GM13976 (cell line): Measurements from ENCODE around the gene PLA1A.

Experiments
- DNase-seq: peaks from one replicate; pipeline ENCODE4 v3.0.0; 2012; ENCODE audit warnings: low spot score
- CTCF ChIP-seq: IDR thresholded peaks from 2 replicates; pipeline ENCODE4 v1.5.1; 2012; ENCODE audit warnings: borderline replicate concordance, mild to moderate bottlenecking; ENCODE audit not compliant: insufficient read depth; ENCODE audit errors: extremely low read depth, missing control alignments, control extremely low read depth
- in situ Hi-C: fragments of 300-500 bp; cut with MboI; formaldehyde crosslinking; loops from one replicate; pipeline ENCODE4 v1.12.0; 2022; ENCODE audit warnings: low sequenced_read_pairs, mixed read lengths, inconsistent platforms; ENCODE audit not compliant: unreplicated experiment

PLA1A gene

GRCh38 chr3:119628816-119629445, 31.2 kb downstream of the PLA1A start:
- in situ Hi-C loops: no loop called here
- no peak for DNase-seq
- TF ChIP-seq CTCF: no peak

GRCh38 chr3:119630128-119630879, 32.6 kb downstream of the PLA1A start:
- TF ChIP-seq CTCF: no peak
- no peak for DNase-seq
- in situ Hi-C loops: no loop called here

GRCh38 chr3:119630880-119631329, 33.2 kb downstream of the PLA1A start:
- TF ChIP-seq CTCF: no peak
- in situ Hi-C loops: no loop called here
- no peak for DNase-seq

GRCh38 chr3:119631516-119631915, 33.8 kb downstream of the PLA1A start:
- in situ Hi-C loops: no loop called here
- no peak for TF ChIP-seq CTCF
- DNase-seq: no peak

- in situ Hi-C loops: no loop called here
- DNase-seq: no peak
- TF ChIP-seq CTCF: no peak
These were observed 34.5 kb downstream of the PLA1A start for GRCh38 chr3:119632216-119632615.

GRCh38 chr3:119632829-119633228, 35.1 kb downstream of the PLA1A start:
- no peak for DNase-seq
- in situ Hi-C loops: no loop called here
- TF ChIP-seq CTCF: no peak

GRCh38 chr3:119635719-119636118, 38.0 kb downstream of the PLA1A start:
- no peak for DNase-seq
- TF ChIP-seq CTCF: no peak
- in situ Hi-C loops: no loop called here
